Activated CD8-positive, alpha-beta T cell treated with anti-CD3 and anti-CD28 coated beads, Interleukin-2, amount 10 ng/mL, durations not matched to agents 7 days and 5 days (primary cell): ENCODE data around the gene IRAK1. TPM values are rescaled to one million over a fixed set of nuclear protein-coding genes. Genes with fewer than 3 reads are reported as not detected.

Experiments used
- microRNA-seq: library from miRNA; unstranded; fragments of <30 nt; microRNA quantifications from one replicate; pipeline ENCODE4 v1.2.0, GENCODE V29; 2022
- total RNA-seq, 2 experiments: library from RNA; stranded (reverse); gene quantifications; one replicate each; pipeline ENCODE4 v1.2.3, GENCODE V29; 2021

IRAK1 gene
- total RNA-seq, 2 experiments from 2014 or later = 164 to 165 TPM

Small RNA genes within 50 kb of the gene (microRNA-seq; reads per million reads assigned to microRNA genes)
- gene MIR3202-1 (not detected), gene MIR3202-2 (not detected), gene MIR718 (not detected)

Other genes starting within 250 kb of the IRAK1 start
- gene SRPK3, start 238.9 kb downstream of the IRAK1 start, total RNA-seq = not detected
- 10 to 100 TPM; 63.2 to 66.9 TPM for gene IDH3G, start 225.5 kb downstream of the IRAK1 start, total RNA-seq
- 100 to 1,000 TPM; 182 to 190 TPM for gene SSR4, start 225.2 kb downstream of the IRAK1 start, total RNA-seq
- gene PDZD4, start 189.4 kb downstream of the IRAK1 start, total RNA-seq = under 1 TPM; 0.10 to 0.16 TPM
- 1 to 10 TPM; 7.1 to 7.5 TPM for gene L1CAM, start 133.7 kb downstream of the IRAK1 start, total RNA-seq
- gene AVPR2, start 115.2 kb downstream of the IRAK1 start, total RNA-seq = not detected
- gene ARHGAP4, start 93.6 kb downstream of the IRAK1 start, total RNA-seq = 100 to 1,000 TPM; 317 to 324 TPM
- gene NAA10, start 84.9 kb downstream of the IRAK1 start, total RNA-seq = 100 to 1,000 TPM in 1 of 2 experiments, 10 to 100 TPM in 1; 98.9 to 106 TPM
- 10 to 100 TPM; 12.1 to 13.6 TPM for gene RENBP, start 75.3 kb downstream of the IRAK1 start, total RNA-seq
- gene HCFC1, start 48.1 kb downstream of the IRAK1 start, total RNA-seq = 100 to 1,000 TPM; 141 to 146 TPM
- 1 to 10 TPM; 5.9 to 6.2 TPM for gene TMEM187, start 47.1 kb downstream of the IRAK1 start, total RNA-seq
- gene MECP2, start 77.8 kb upstream of the IRAK1 start, total RNA-seq = 10 to 100 TPM; 65.4 to 65.5 TPM
- gene OPN1LW, start 124.3 kb upstream of the IRAK1 start, total RNA-seq = not detected
- not detected for gene OPN1MW, start 162.7 kb upstream of the IRAK1 start, total RNA-seq
- gene OPN1MW2, start 199.9 kb upstream of the IRAK1 start, total RNA-seq = not detected
- gene OPN1MW3, start 237.7 kb upstream of the IRAK1 start, total RNA-seq = not detected